A549 (cell line): ENCODE data around the gene TOM1L1. TPM values are rescaled to one million over a fixed set of nuclear protein-coding genes. Genes with fewer than 3 reads are reported as not detected.

Source experiments
- polyA plus RNA-seq, 4 experiments: library from polyadenylated mRNA; depleted of rRNA in 3 of 4; stranded (reverse); fragments of >200 nt; fragmentation: RNase III in 1 of 4; extraction: RNeasy Plus Mini Kit Qiagen cat#74134 plus additional on column Dnase treatment in 1 of 4; gene quantifications; 2 replicates in 3 of 4; 3 replicates in 1 of 4; pipeline ENCODE4 v1.2.3, GENCODE V29; 2011 to 2017
- small RNA-seq, 6 experiments: library from RNA; depleted of rRNA; stranded (forward); fragments of <200 nt; gene quantifications; one replicate each; pipeline ENCODE3, GENCODE V24; 2012

The TOM1L1 gene
- polyA plus RNA-seq, 2 of the 4 experiments (the other 2 are of a cell fraction): 53.4 to 117 TPM

Small RNA genes lying within 50 kb of the gene (small RNA-seq; reads per million reads assigned to genes)
- gene AC007485.1: 0 reads per million in 6 experiments

Other genes starting within 250 kb of the TOM1L1 start
- 77.4 and 95.4 TPM in 2 replicates for gene COX11, start 67.8 kb downstream of the TOM1L1 start, polyA plus RNA-seq (2011; rRNA removed)
- 112 to 121 TPM (median 114 TPM) in 3 replicates for gene COX11, start 67.8 kb downstream of the TOM1L1 start, polyA plus RNA-seq (2017; fragmentation: RNase III; extraction: RNeasy Plus Mini Kit Qiagen cat#74134 plus additional on column Dnase treatment)
- 13.1 and 16.0 TPM in 2 replicates for gene STXBP4, start 67.9 kb downstream of the TOM1L1 start, polyA plus RNA-seq (2011; rRNA removed)
- gene STXBP4, start 67.9 kb downstream of the TOM1L1 start, polyA plus RNA-seq (2017; fragmentation: RNase III; extraction: RNeasy Plus Mini Kit Qiagen cat#74134 plus additional on column Dnase treatment): 8.1 to 9.0 TPM (median 8.7 TPM) in 3 replicates